SHP77 (cell line): Measurements from ENCODE around the gene TMEM33.

Experiments
- DNase-seq, 2 experiments: peaks; one replicate each; lab custom pipeline; 2025; lab: John Stamatoyannopoulos, UW

Gene TMEM33

GRCh38 chr4:41939016-41939626 lies 3.9 kb downstream of the TMEM33 start:
- no peak for DNase-seq

DNA sequence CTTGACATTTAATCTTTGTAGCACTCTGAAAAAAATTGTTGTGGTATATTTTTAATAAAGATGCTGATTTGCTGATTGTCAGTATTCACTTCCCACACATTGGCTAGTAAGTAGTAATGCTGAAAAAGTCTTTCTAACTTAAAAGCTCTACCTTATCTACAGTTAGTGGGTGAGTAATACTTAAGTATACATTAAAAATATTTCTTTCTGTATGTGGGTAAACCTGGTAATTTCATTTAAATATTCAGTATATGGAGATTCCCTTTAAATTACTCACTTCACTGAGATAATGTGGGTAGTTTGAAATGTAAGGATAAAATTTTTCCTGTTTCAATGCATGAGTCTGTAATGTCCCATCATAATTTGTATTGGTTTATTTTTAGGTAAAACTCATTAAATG lies 5.6 kb downstream of the TMEM33 start:
- DNase-seq, result no peak

DNA sequence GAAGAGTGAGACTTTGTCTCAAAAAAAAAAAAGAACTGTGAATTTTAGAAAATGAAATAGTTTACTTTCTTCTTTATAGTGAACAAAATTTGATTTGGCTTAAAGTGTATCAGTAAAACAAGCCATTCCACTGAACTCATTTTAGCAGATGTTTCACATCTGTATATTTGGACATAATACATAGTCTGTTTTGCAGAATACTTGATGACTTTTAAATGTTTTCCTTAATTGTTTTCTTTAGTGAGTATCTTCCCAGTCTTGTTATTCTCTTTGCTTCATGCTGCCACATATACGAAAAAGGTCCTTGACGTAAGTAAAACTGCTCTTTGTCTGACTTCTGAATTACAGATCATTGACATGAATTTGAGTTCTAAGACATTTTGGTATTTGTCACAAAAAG lies 8.3 kb downstream of the TMEM33 start:
- DNase-seq, result no peak

- no peak for DNase-seq
These were observed 8.9 kb downstream of the TMEM33 start for GRCh38 chr4:41944089-41944488.

- DNase-seq, result no peak
These were observed 14.3 kb downstream of the TMEM33 start for GRCh38 chr4:41949531-41949930.

DNA sequence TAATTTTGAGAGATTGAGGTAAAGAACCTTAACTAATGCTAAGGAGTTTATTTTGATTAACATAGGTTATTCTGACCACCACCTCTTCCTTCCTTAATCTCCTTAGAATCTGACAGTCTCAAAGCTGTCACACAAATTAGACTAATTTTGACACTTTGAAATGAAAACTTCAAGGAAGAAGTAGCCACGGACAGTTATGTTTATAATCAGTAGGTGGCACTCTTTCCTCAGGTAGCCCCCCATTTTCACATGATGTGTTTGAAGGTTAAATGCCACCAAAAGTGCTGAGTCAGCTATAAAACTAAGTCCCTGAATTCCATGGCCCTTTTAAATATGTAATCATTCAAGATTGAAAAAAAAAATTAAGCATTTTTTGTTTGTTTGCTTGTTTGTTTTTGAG lies 22.4 kb downstream of the TMEM33 start:
- peak in 1 of 2 experiments; percentile 0 for DNase-seq

GRCh38 chr4:41963105-41963504 lies 27.9 kb downstream of the TMEM33 start:
- no peak for DNase-seq

- DNase-seq, result no peak
These were observed 29.2 kb downstream of the TMEM33 start for GRCh38 chr4:41964401-41964800.

DNA sequence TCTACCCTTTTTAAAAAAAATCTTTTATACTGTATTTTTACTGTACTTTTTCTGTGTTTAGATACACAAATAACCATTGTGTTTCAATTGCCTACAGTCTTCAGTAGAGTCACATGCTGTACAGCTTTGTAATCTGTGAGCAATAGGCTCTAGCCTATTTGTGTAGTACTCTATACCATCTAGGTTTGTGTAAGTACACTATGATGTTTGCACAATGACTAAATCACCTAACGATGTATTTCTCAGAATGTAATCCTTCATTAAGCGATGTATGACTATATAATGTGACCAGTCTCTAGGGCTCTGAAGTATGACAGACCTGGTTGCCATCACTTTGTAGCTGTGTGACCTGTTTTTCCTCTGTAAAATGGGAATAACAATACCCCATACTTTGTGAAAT lies 32.2 kb downstream of the TMEM33 start:
- no peak for DNase-seq

- DNase-seq, result no peak
These were observed 34.4 kb downstream of the TMEM33 start for GRCh38 chr4:41969671-41970070.

GRCh38 chr4:41975341-41975740 lies 40.1 kb downstream of the TMEM33 start:
- no peak for DNase-seq

DNA sequence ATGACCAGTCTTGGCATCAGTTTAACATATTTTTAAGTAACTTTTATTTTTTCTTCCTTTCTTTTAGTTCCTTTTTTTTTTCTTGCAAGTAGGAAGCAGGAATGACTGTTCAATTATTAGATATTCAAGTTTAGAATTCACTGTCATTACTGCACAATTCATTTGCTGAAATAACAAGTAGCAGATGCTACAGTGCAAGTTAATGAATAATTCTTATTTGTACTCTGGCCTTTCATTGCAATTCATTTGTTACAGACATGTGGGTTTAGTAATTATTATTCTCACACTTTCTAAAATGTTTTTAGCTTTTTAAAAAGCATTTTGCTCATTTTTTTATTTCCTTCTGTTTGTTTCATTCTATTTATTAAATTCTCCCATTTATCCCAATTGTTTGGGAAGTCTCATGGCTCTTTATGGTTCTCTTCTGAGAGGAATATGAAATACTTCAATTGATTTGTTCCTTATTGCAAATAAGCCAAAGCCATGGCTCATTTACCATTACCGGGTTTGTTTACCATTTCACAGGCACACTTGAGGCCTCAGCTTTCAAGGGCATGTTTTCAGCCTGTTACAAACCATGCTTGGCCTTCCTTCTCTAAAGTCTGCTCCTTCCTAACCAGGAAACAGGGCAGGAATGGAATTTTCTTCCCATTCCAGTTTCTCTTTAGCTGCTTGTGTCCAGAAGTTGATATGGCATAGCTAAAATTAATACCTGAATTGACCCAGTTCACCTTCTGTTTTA lies 41.7 kb downstream of the TMEM33 start:
- no peak for DNase-seq

GRCh38 chr4:41977709-41978108 lies 42.5 kb downstream of the TMEM33 start:
- no peak for DNase-seq

DNA sequence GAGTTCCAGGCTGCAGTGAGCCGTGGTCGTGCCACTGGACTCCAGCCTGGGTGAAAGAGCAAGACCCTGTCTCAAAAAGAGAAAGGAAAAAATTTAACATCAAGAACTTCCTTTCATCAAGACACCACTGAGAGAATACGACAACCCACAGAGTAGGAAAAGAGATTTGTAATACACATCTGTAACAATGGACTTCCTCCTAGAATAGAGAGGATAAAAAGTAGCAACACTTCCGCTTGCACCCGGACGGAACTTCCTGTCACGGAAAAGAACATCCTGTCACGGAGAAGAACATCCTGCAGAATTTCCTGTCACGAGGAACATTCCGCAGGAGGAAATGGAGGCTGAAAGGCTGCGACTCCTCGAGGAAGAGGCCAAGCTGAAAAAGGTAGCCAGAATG lies 46.2 kb downstream of the TMEM33 start, which contains the start of gene DCAF4L1:
DCAF4L1 (plus strand) TSS at position 301 of the 400 bp plus-strand sequence; CDS start at position 338, 37 bp downstream.
- no peak for DNase-seq

- DNase-seq, result no peak
These were observed 47.5 kb downstream of the TMEM33 start for GRCh38 chr4:41982716-41983115.

DNA sequence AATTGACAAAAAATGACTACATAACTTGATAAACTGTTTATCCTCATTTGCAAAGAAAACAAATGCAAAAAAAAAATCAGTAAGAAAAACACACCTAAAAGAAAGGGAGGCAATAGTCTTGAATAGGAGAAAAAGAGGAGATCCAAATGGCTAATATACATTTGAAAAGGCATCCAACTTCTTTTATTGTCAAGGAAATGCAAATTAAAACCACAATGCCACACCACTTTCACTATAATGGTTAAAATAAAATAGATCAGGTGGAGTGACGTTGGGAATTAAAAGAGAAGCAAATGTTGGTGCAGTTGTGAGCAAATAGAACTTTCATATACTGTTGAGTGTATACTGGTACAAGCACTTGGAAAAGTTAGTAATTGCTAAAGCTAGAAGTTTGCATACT lies 49.9 kb downstream of the TMEM33 start:
- no peak for DNase-seq

DNA sequence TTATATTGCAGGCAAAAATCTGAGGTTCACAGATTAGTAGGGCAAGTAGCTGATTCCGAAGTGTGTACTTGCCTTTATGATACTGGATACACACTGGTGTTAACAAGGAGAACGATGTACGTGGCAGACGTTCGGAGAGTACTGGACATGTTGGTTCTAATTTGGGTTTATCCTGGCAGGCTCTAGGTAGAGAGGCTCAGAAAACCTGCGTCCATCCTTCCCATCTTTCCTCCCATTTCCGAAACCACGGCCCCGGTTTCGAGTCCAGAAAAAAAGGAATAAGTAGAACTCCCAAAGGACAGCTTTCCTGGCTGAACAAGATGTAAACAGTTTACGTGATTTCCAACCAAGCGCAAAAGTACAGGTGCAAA lies 54.8 kb downstream of the TMEM33 start:
- DNase-seq, result no peak

DNA sequence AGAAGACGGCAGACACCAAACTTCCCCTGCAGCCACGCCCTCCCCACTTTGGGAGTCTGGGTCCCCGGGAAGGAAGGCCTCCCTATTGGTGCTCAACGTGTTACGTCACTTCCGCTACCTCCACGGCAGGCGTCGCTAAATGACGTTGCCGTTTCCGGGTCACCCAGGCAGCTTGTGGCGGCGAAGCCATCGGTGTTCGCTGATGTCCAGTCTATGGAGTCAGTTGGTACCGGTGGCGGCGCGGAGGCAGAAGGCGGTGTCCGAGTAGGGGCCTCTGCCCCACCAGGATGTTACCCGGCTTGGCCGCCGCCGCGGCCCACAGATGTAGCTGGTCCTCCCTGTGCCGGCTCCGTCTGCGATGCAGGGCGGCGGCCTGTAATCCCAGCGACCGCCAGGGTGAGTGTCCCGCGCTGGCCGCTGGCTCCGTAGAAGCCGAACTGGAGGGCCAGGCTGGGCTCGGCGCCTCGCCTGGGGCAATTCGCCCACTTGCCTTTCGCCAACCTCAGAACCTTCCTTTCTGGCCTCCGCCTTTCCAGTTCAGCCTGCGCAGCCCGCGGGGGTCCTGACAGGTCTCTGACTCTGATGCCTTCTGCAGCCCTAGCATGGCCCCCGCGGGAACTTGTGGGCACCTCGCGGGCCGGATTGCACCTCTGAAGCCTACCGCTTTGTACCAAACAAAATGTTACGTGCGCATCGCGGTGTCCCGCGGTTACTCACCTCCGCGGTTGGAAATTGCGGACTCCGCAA lies 55.3 kb downstream of the TMEM33 start, which contains the start of gene SLC30A9:
SLC30A9 (plus strand) TSS at position 166 of the 747 bp plus-strand sequence; CDS start at position 288, 122 bp downstream.
- peak; percentile 63 to 74 for DNase-seq

- no peak for DNase-seq
These were observed 56.9 kb downstream of the TMEM33 start for GRCh38 chr4:41991916-41992767.

GRCh38 chr4:41992967-41993857 lies 58.0 kb downstream of the TMEM33 start:
- no peak for DNase-seq

DNA sequence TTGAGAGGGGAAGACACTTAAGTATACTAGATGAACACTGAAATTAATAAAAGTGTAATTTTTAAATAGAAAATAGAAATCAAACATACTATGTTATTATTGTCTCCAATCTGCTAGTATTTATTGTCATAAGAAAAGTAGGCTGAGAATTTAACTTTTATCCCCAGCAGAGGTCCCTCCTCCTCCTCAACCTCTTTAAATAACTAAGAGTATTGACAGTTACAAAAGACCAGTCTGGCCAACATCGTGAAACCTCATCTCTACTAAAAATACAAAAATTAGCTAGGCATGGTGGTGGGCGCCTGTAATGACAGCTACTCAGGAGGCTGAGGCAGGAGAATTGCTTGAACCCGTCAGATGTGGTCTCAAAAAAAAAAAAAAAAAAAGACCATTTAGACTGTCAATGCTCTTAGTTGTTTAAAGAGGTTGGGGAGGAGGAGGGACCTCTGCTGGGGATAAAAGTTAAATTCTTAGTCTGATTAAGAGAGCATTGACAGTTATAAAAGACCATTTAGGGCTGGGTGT lies 59.3 kb downstream of the TMEM33 start:
- DNase-seq, result no peak
